A549 (cell line): ENCODE results near the gene RAP1A. TPM values are rescaled to one million over a fixed set of nuclear protein-coding genes. Genes with fewer than 3 reads are reported as not detected.

Source experiments
- ATAC-seq, 2 experiments: fragments of 200-7000 bp in 1 of 2; fragments of >200 bp in 1 of 2; cut with Nextera tagmentation in 1 of 2; cut with Tn5 transposase in 1 of 2; 3 replicates each; pipeline versions ENCODE4 v1.8.0 to v1.9.1; 2018 to 2020; ENCODE audit warnings: mild to moderate bottlenecking in 1 of 2, moderate library complexity in 1 of 2
- CTCF ChIA-PET: fragments of 300-600 bp; sonication (Branson Sonifier 250); formaldehyde crosslinking; extraction: SDS; loops from one replicate; lab custom pipeline; 2021; ENCODE audit warnings: antibody characterized with exemption, inconsistent platforms; lab: Yijun Ruan, JAX
- POLR2A ChIA-PET: fragments of 350-600 bp; formaldehyde crosslinking; extraction: SDS; loops from one replicate; lab custom pipeline; 2021; ENCODE audit warnings: antibody characterized with exemption, inconsistent platforms; lab: Yijun Ruan, JAX
- DNase-seq, 2 experiments: peaks; one replicate each; pipeline versions ENCODE4 v3.0.0 to v3.0.0-alpha.2; 2011 to 2016; ENCODE audit warnings: low read depth in 1 of 2, low spot score in 1 of 2
- FAIRE-seq: peaks from 2 replicates; lab custom pipeline; 2011; peaks lifted over from hg19 to GRCh38; lab: Jason Lieb, UNC
- H3K27ac ChIP-seq, 2 experiments: fragments of >200 bp; sonication (Bioruptor Twin); formaldehyde crosslinking; 3 replicates each; pipeline ENCODE4 v1.5.1; 2016 to 2017
- H3K4me1 ChIP-seq: fragments of >200 bp; sonication (Bioruptor Twin); formaldehyde crosslinking; 3 replicates; pipeline ENCODE4 v1.6.1; 2016
- H3K4me2 ChIP-seq: fragments of >200 bp; sonication (Bioruptor Twin); formaldehyde crosslinking; 3 replicates; pipeline ENCODE4 v1.6.1; 2016
- H3K4me3 ChIP-seq: fragments of >200 bp; sonication (Bioruptor Twin); formaldehyde crosslinking; 3 replicates; pipeline ENCODE4 v1.5.1; 2016
- H3K9me3 ChIP-seq: fragments of >200 bp; sonication (Bioruptor Twin); formaldehyde crosslinking; 3 replicates; pipeline ENCODE4 v1.6.1; 2016
- CBX2 ChIP-seq: fragments of 200-600 bp; sonication (generic); IDR thresholded peaks from 2 replicates; pipeline ENCODE4 v1.6.1; 2016; ENCODE audit warnings: low read depth, mild to moderate bottlenecking, borderline replicate concordance
- CEBPB ChIP-seq, 2 experiments: fragments of >200 bp in 1 of 2; sonication (Bioruptor Twin) in 1 of 2; formaldehyde crosslinking in 1 of 2; IDR thresholded peaks; 2 replicates each; pipeline ENCODE4 v1.6.1; 2012 to 2016
- FOSL2 ChIP-seq, 2 experiments: fragments of 450-650 bp in 1 of 2; fragments of >200 bp in 1 of 2; sonication (Bioruptor Twin) in 1 of 2; formaldehyde crosslinking; IDR thresholded peaks; 2 replicates each; pipeline versions ENCODE4 v1.5.0 to v1.6.1; 2016 to 2020; ENCODE audit warnings: mild to moderate bottlenecking in 1 of 2, moderate library complexity in 1 of 2
- HEYL ChIP-seq: fragments of 250-450 bp; sonication (Bioruptor Pico); IDR thresholded peaks from 2 replicates; pipeline ENCODE4 v1.8.0; 2021; ENCODE audit warnings: mild to moderate bottlenecking, moderate library complexity
- JUN ChIP-seq, 2 experiments: fragments of >200 bp; sonication (Bioruptor Twin); formaldehyde crosslinking; IDR thresholded peaks; 2 replicates in 1 of 2; 3 replicates in 1 of 2; pipeline ENCODE4 v1.6.1; 2016 to 2017
- JUNB ChIP-seq: fragments of >200 bp; sonication (Bioruptor Twin); formaldehyde crosslinking; IDR thresholded peaks from 2 replicates; pipeline ENCODE4 v1.6.1; 2016
- KDM1A ChIP-seq: fragments of 200-600 bp; sonication (generic); IDR thresholded peaks from 2 replicates; pipeline ENCODE4 v1.6.1; 2016; ENCODE audit warnings: low read depth, mild to moderate bottlenecking
- MAFK ChIP-seq: fragments of 450-650 bp; IDR thresholded peaks from 2 replicates; pipeline ENCODE4 v1.6.1; 2014; ENCODE audit not compliant: partially characterized antibody
- MAZ ChIP-seq: fragments of 150-350 bp; IDR thresholded peaks from 2 replicates; pipeline ENCODE4 v1.6.1; 2014; ENCODE audit warnings: antibody characterized with exemption, low read depth, low read length, borderline replicate concordance
- NFE2L2 ChIP-seq: fragments of 150-350 bp; conservative IDR thresholded peaks from 2 replicates; pipeline ENCODE4 v1.6.1; 2014; ENCODE audit warnings: low read length
- NR3C1 ChIP-seq: fragments of >200 bp; sonication (Bioruptor Twin); formaldehyde crosslinking; IDR thresholded peaks from 3 replicates; pipeline ENCODE4 v1.6.1; 2017
- RAD21 ChIP-seq, 2 experiments: fragments of >200 bp in 1 of 2; sonication (Bioruptor Twin) in 1 of 2; formaldehyde crosslinking in 1 of 2; IDR thresholded peaks in 1 of 2; conservative IDR thresholded peaks in 1 of 2; 2 replicates in 1 of 2; 3 replicates in 1 of 2; pipeline ENCODE4 v1.6.1; 2012 to 2018; ENCODE audit warnings: inconsistent platforms in 1 of 2
- RCOR1 ChIP-seq: fragments of 150-350 bp; IDR thresholded peaks from 2 replicates; pipeline ENCODE4 v1.6.1; 2014; ENCODE audit warnings: antibody characterized with exemption, low read length, low read depth
- RFX5 ChIP-seq: fragments of 450-650 bp; IDR thresholded peaks from 2 replicates; pipeline ENCODE4 v1.7.1; 2014; ENCODE audit warnings: antibody characterized with exemption, mild to moderate bottlenecking, moderate library complexity
- SMC3 ChIP-seq: fragments of >200 bp; sonication (Bioruptor Twin); formaldehyde crosslinking; IDR thresholded peaks from 3 replicates; pipeline ENCODE4 v1.6.1; 2018; ENCODE audit warnings: inconsistent platforms
- SREBF2 ChIP-seq: fragments of 450-650 bp; IDR thresholded peaks from 2 replicates; pipeline ENCODE4 v1.6.1; 2014; ENCODE audit warnings: mild to moderate bottlenecking, moderate library complexity
- TFCP2L1 ChIP-seq: fragments of 250-450 bp; sonication (Bioruptor Pico); IDR thresholded peaks from 2 replicates; pipeline ENCODE4 v1.5.0; 2021; ENCODE audit warnings: mild to moderate bottlenecking
- TP53 ChIP-seq: fragments of 250-450 bp; sonication (Bioruptor Pico); IDR thresholded peaks from 2 replicates; pipeline ENCODE4 v1.5.0; 2021; ENCODE audit warnings: mild to moderate bottlenecking, moderate library complexity
- ZFP36 ChIP-seq: fragments of 450-650 bp; IDR thresholded peaks from 2 replicates; pipeline ENCODE4 v1.6.1; 2014; ENCODE audit warnings: borderline replicate concordance; ENCODE audit not compliant: partially characterized antibody
- ZSCAN20 ChIP-seq: fragments of 250-450 bp; sonication (Bioruptor Pico); IDR thresholded peaks from 2 replicates; pipeline ENCODE4 v1.8.0; 2022; ENCODE audit warnings: mild to moderate bottlenecking, moderate library complexity
- WGBS: methylation state at CpG from one replicate; pipeline ENCODE4 v1.1.6; 2017; ENCODE audit errors: missing lambda C conversion rate; 5-methylcytosine and 5-hydroxymethylcytosine counted together
- polyA plus RNA-seq, 4 experiments: library from polyadenylated mRNA; depleted of rRNA in 3 of 4; stranded (reverse); fragments of >200 nt; fragmentation: RNase III in 1 of 4; extraction: RNeasy Plus Mini Kit Qiagen cat#74134 plus additional on column Dnase treatment in 1 of 4; gene quantifications; 2 replicates in 3 of 4; 3 replicates in 1 of 4; pipeline ENCODE4 v1.2.3, GENCODE V29; 2011 to 2017
- TF ChIP-seq, protein P1 (sequence below): fragments of 250-450 bp; sonication (Bioruptor Pico); IDR thresholded peaks from 2 replicates; pipeline ENCODE4 v1.5.0; 2021; ENCODE audit warnings: mild to moderate bottlenecking, moderate library complexity, borderline replicate concordance
- TF ChIP-seq, protein P2 (sequence below): fragments of 450-650 bp; IDR thresholded peaks from 2 replicates; pipeline ENCODE4 v1.6.1; 2014; ENCODE audit warnings: antibody characterized with exemption
- TF ChIP-seq, protein P3 (sequence below): fragments of 250-450 bp; sonication (Bioruptor Pico); IDR thresholded peaks from 2 replicates; pipeline ENCODE4 v1.5.0; 2020; ENCODE audit warnings: low read depth, mild to moderate bottlenecking, moderate library complexity
- TF ChIP-seq, protein P4 (sequence below): IDR thresholded peaks from 2 replicates; pipeline ENCODE4 v1.6.1; 2012
- TF ChIP-seq, protein P5 (sequence below): fragments of 150-350 bp; IDR thresholded peaks from 2 replicates; pipeline ENCODE4 v1.6.1; 2014; ENCODE audit warnings: low read depth, mild to moderate bottlenecking, low read length

Gene RAP1A
- polyA plus RNA-seq, 2 of the 4 experiments (the other 2 are of a cell fraction): 37.1 to 39.8 TPM

DNA sequence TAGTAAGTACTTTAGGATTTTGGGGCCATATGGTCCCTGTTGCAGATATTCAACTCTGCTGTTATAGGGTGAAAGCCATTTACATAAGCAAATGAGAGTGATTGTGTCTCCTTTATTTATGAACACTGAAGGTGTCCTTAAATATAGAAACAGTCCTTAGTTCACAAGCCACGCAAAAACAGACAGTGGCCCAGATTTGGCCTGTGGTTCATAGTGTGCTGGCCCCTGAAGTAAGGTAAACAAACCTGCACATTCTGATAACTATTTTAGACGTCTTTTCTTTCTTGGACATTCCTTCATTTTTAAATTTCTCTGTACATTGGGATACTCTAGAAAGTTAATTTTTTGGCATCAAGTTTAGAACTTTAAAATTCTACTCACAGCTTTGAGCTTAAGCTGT lies 23.5 kb downstream of the RAP1A start:
- POLR2A ChIA-PET: no interaction called here
- Histone ChIP-seq H3K27ac (no peak overlapping the region), H3K4me1 (no peaks in the 10 kb centered on the region), H3K9me3 (no peaks in the 10 kb centered on the region), H3K4me2 (no peak overlapping the region), H3K4me3 (no peak overlapping the region)
- no peak for ATAC-seq
- 83% methylated on average over 2 of the region's 2 CpGs for WGBS
- CTCF ChIA-PET: interaction anchor here (4.8 kb wide), 1 partner anchor 135 kb away, joined by 18 read pairs; no protein-coding TSS in a partner anchor
- no peak for DNase-seq
- no peak for TF ChIP-seq JUNB
- TF ChIP-seq RAD21 (conservative IDR thresholded peaks at IDR 0.05 in 1 of 2, IDR thresholded peaks at IDR 0.05 in 1 of 2): no peak
- no peak for TF ChIP-seq SMC3
- TF ChIP-seq RFX5: no peak
- TF ChIP-seq, protein P1, sequence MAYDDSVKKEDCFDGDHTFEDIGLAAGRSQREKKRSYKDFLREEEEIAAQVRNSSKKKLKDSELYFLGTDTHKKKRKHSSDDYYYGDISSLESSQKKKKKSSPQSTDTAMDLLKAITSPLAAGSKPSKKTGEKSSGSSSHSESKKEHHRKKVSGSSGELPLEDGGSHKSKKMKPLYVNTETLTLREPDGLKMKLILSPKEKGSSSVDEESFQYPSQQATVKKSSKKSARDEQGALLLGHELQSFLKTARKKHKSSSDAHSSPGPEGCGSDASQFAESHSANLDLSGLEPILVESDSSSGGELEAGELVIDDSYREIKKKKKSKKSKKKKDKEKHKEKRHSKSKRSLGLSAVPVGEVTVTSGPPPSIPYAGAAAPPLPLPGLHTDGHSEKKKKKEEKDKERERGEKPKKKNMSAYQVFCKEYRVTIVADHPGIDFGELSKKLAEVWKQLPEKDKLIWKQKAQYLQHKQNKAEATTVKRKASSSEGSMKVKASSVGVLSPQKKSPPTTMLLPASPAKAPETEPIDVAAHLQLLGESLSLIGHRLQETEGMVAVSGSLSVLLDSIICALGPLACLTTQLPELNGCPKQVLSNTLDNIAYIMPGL (CRISPR knock-in tag): no peak
- no peak for TF ChIP-seq TFCP2L1 (CRISPR knock-in tag)
- no peak for TF ChIP-seq FOSL2 (IDR thresholded peaks at IDR 0.05)
- TF ChIP-seq FOSL2 (CRISPR knock-in tag; IDR thresholded peaks at IDR 0.05): no peak
- no peak for TF ChIP-seq MAZ
- no peak for TF ChIP-seq SREBF2
- no peak for TF ChIP-seq JUN (IDR thresholded peaks at IDR 0.05)
- TF ChIP-seq, protein P2, sequence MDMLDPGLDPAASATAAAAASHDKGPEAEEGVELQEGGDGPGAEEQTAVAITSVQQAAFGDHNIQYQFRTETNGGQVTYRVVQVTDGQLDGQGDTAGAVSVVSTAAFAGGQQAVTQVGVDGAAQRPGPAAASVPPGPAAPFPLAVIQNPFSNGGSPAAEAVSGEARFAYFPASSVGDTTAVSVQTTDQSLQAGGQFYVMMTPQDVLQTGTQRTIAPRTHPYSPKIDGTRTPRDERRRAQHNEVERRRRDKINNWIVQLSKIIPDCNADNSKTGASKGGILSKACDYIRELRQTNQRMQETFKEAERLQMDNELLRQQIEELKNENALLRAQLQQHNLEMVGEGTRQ: no peak
- TF ChIP-seq ZFP36: no peak
- no peak for TF ChIP-seq ZSCAN20 (CRISPR knock-in tag)
- no peak for TF ChIP-seq NR3C1
- TF ChIP-seq, protein P3, sequence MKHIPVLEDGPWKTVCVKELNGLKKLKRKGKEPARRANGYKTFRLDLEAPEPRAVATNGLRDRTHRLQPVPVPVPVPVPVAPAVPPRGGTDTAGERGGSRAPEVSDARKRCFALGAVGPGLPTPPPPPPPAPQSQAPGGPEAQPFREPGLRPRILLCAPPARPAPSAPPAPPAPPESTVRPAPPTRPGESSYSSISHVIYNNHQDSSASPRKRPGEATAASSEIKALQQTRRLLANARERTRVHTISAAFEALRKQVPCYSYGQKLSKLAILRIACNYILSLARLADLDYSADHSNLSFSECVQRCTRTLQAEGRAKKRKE (CRISPR knock-in tag): no peak
- no peak for TF ChIP-seq CBX2
- TF ChIP-seq, protein P4, sequence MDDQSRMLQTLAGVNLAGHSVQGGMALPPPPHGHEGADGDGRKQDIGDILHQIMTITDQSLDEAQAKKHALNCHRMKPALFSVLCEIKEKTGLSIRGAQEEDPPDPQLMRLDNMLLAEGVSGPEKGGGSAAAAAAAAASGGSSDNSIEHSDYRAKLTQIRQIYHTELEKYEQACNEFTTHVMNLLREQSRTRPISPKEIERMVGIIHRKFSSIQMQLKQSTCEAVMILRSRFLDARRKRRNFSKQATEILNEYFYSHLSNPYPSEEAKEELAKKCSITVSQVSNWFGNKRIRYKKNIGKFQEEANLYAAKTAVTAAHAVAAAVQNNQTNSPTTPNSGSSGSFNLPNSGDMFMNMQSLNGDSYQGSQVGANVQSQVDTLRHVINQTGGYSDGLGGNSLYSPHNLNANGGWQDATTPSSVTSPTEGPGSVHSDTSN: no peak
- TF ChIP-seq CEBPB (IDR thresholded peaks at IDR 0.05): no peak
- no peak for FAIRE-seq

DNA sequence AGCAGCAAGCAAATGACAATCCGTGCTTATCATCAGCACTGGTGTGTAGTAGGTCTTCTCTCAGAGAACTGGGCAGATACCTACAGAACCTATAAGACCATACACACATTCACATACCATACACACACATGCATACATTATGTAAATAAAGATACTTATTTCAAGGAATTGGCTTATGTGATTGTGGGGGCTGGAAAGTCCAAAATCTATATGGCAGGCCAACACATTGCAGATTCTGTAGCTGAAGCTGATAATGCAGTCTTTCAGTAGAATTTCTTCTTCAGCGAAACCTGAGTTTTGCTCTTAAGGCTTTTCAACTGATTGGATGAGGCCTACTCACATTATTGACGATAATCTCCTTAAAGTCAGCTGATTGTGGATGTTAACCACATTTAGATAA lies 24.1 kb downstream of the RAP1A start:
- CTCF ChIA-PET: interaction anchor here (4.8 kb wide), 1 partner anchor 135 kb away, joined by 18 read pairs; no protein-coding TSS in a partner anchor
- no peak for DNase-seq
- POLR2A ChIA-PET: no interaction called here
- no peak overlapping the region for H3K27ac ChIP-seq
- no peaks in the 10 kb centered on the region for H3K9me3 ChIP-seq
- H3K4me1 ChIP-seq: no peaks in the 10 kb centered on the region
- H3K4me3 ChIP-seq: no peak overlapping the region
- TF ChIP-seq SREBF2 (no peak), MAFK (no peak), TP53 (CRISPR knock-in tag) (no peak), NFE2L2 (no peak), RCOR1 (no peak), HEYL (no peak), KDM1A (no peak)
- TF ChIP-seq, protein P3 (CRISPR knock-in tag): no peak
- TF ChIP-seq, protein P5, sequence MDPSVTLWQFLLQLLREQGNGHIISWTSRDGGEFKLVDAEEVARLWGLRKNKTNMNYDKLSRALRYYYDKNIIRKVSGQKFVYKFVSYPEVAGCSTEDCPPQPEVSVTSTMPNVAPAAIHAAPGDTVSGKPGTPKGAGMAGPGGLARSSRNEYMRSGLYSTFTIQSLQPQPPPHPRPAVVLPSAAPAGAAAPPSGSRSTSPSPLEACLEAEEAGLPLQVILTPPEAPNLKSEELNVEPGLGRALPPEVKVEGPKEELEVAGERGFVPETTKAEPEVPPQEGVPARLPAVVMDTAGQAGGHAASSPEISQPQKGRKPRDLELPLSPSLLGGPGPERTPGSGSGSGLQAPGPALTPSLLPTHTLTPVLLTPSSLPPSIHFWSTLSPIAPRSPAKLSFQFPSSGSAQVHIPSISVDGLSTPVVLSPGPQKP: no peak
- TF ChIP-seq, all 56 proteins: peak for 0
- H3K4me2 ChIP-seq: no peak overlapping the region
- 90% methylated on average over 3 of the region's 3 CpGs for WGBS
- no peak for ATAC-seq
- FAIRE-seq: no peak
